Prostate gland (tissue), 2 donors: ENCODE results near the gene GAREM1.

ENCODE experiments used
- CTCF ChIP-seq, 4 experiments: fragments of 200-600 bp in 2 of 4; fragments of 450-650 bp in 2 of 4; sonication (generic) in 2 of 4; IDR thresholded peaks; 1 replicate in 3 of 4; 2 replicates in 1 of 4; pipeline ENCODE4 v1.5.1; 2016 to 2019; ENCODE audit warnings: antibody characterized with exemption in 4 of 4, mild to moderate bottlenecking in 2 of 4, moderate library complexity in 2 of 4
- POLR2A ChIP-seq: fragments of 450-650 bp; IDR thresholded peaks from one replicate; pipeline ENCODE4 v1.6.1; 2016; ENCODE audit warnings: antibody characterized with exemption, mild to moderate bottlenecking

GRCh38 chr18:32480581-32480980 lies 9.9 kb upstream of the GAREM1 start:
- no peak for TF ChIP-seq CTCF (IDR thresholded peaks at IDR 0.05)
- TF ChIP-seq POLR2A, result no peak
